GM12873 (cell line): ENCODE data around the gene ILF3.

Source experiments
- CTCF ChIP-seq: IDR thresholded peaks from 2 replicates; pipeline ENCODE4 v1.5.1; 2012; ENCODE audit warnings: low read depth, mild to moderate bottlenecking, moderate library complexity, low read length, control low read depth; ENCODE audit not compliant: insufficient read depth; ENCODE audit errors: missing control alignments

The ILF3 gene

GRCh38 chr19:10736916-10737551, 82.9 kb downstream of the ILF3 start:
- no peak for TF ChIP-seq CTCF

- no peak for TF ChIP-seq CTCF
Observed at GRCh38 chr19:10737722-10738121, 83.6 kb downstream of the ILF3 start.

GRCh38 chr19:10740798-10741197, 86.7 kb downstream of the ILF3 start:
- TF ChIP-seq CTCF: no peak
